Inflammatory macrophage treated with lipopolysaccharide for 4 hours (primary cell): ENCODE measurements around the gene WDR13.
"Not testable (repeated sequence)": the region's sequence is repeated elsewhere in the genome, so short reads cannot be mapped to it uniquely, and the experiment has no call there.

Experiments
- DNase-seq: peaks from one replicate; pipeline ENCODE4 v3.0.0-alpha.2; 2020

Gene WDR13

GRCh38 chrX:48597353-48598264, at the start of gene WDR13:
Gene WDR13, plus strand, starts transcription at chrX:48597492. Its CDS starts 505 bp downstream, at chrX:48597997.
- DNase-seq, result peak; percentile 92

DNA sequence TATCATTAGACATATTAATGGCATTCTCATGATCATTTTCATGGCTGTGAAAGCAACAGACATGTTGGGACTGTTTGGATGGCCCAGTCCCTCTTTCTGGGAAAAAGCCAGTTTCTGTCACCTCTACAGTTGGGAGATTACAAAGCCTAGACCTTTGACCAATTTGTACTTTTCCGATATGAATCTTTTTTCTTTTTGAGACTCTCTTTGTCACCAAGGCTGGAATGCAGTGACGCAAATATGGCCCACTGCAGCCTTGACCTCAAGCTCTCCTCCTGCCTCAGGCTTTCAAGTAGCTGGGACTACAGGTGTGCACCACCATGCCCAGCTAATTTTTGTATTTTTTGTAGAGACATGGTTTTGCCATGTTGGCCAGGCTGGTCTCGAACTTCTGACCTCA, 48.4 kb upstream of the WDR13 start:
- no peak for DNase-seq

DNA sequence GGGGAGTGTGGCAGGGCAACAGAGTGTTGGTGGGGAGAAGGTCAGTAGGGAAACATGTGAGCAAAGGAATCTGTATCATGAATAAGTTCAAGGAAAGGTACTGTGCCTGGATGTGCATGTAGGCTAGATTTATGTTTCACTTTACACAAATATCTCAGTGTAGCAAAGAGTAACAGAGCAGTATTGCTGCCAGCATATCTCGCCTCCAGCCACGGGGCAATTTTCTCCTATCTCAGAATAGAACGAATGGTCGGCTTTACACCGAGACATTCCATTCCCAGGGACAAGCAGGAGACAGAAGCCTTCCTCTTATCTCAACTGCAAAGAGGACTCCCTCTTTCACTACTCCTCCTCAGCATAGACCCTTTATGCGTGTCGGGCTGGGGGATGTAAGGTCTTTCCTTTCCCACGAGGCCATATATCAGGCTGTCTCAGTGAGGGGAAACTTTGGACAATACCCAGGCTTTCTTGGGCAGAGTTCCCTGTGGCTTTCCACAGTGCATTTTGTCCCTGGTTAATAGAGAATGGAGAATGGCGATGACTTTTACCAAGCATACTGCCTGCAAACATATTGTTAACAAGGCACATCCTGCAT, 41.5 kb upstream of the WDR13 start:
- DNase-seq, result not testable (repeated sequence)

- peak; percentile 53 for DNase-seq
Measured at GRCh38 chrX:48558271-48558670, 39.0 kb upstream of the WDR13 start.

- no peak for DNase-seq
Measured at GRCh38 chrX:48559636-48560035, 37.7 kb upstream of the WDR13 start.

DNA sequence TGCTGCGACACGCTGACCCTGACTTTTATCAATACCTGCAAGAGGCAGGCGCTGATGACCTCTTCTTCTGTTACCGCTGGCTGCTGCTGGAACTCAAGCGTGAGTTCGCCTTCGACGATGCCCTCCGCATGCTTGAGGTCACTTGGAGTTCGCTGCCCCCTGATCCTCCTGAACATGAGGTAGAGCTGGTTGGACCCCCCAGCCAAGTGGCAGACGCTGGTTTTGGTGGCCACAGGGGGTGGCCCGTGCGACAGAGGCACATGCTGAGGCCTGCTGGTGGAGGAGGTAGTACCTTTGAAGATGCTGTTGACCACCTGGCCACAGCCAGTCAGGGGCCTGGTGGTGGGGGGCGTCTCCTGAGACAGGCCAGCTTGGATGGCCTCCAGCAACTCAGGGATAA, 37.2 kb upstream of the WDR13 start:
- DNase-seq, result no peak

DNA sequence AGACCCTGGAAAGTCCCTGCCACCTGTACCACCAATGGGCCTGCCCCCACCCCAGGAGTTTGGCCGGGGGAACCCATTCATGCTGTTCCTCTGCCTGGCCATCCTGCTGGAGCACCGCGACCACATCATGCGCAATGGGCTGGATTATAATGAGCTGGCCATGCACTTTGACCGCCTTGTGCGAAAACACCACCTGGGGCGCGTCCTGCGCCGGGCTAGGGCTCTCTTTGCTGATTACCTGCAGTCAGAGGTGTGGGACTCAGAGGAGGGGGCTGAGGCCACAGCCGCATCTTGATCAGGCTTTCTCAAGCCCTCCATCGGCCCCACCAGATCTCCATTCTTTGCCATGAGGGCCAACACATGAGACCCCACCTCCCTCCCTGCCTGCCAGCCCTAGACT, 36.6 kb upstream of the WDR13 start:
- no peak for DNase-seq

- peak; percentile 46 for DNase-seq
Measured at GRCh38 chrX:48569958-48570357, 27.3 kb upstream of the WDR13 start.

DNA sequence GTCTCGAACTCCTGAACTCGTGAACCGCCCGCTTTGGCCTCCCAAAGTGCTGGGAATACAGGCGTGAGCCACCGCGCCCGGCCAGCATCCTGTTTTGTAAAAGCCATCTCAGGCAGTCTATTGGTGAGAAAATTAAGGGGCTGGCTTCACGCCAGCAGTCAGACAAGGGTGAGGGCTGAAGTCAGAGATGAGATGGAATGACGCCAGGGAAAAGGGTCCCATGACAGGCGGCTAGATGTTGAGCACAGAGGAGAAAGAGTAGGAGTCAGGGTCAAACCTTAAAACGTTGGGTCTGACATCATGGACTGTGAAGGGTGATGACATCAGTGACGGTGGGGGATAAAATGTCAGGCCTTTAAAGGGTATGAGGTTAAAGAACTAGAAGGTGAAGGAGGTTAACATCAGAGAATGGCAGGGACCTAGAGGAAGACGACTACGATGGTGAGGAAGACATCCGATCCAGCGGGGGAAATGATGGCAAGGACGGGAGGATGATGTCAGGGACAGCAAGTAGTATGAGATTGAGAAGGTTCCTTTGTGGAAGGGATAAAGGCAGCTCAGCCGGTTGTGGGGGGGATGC, 23.5 kb upstream of the WDR13 start:
- peak; percentile 61 for DNase-seq

- peak; percentile 94 for DNase-seq
Measured at GRCh38 chrX:48574270-48575266, 22.7 kb upstream of the WDR13 start, which contains the start of gene RBM3. Gene RBM3, plus strand, starts transcription at chrX:48574484. Its CDS starts 697 bp downstream, at chrX:48575181.

DNA sequence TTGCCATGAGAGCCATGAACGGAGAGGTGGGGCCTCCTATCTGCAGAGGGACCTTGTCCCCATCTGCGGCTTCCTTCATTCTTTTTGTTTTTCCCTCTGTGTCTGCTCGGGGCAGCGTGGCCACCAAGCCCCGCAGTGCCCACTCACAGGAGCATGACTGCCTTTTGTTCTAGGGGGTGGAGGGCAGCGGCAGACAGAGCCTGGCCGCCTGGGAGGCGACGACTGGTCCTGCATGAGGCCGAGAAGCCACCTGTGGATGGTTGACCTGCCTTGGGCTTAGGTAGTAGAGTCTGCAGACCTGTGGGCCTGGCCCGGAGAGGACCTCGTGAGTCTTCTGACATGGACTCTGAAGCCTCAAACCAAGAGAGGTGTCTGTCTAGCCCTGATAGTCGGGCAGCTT, 21.6 kb upstream of the WDR13 start:
- no peak for DNase-seq

- no peak for DNase-seq
Measured at GRCh38 chrX:48576108-48576507, 21.2 kb upstream of the WDR13 start.

GRCh38 chrX:48578661-48579128, 18.6 kb upstream of the WDR13 start:
- DNase-seq, result no peak

GRCh38 chrX:48579259-48579658, 18.0 kb upstream of the WDR13 start:
- no peak for DNase-seq

DNA sequence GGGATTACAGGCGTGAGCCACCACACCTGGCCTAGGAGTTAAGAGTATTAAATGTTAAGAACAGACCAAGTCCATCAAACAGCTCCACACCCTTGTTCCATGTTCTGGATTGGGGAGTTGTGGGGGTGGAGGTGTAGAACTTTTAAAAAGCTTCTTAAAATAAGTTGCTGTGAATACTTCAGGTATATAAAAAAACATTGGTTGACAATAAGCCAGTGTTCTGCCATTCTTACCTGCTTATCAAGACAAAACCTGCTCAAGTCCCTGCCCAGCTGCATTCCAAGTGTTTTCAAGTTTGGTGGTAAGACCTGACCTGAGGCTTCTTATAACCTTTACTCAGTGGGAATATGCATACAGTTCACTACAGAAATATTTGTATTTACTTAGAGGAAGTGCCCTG, 16.6 kb upstream of the WDR13 start:
- DNase-seq, result no peak

DNA sequence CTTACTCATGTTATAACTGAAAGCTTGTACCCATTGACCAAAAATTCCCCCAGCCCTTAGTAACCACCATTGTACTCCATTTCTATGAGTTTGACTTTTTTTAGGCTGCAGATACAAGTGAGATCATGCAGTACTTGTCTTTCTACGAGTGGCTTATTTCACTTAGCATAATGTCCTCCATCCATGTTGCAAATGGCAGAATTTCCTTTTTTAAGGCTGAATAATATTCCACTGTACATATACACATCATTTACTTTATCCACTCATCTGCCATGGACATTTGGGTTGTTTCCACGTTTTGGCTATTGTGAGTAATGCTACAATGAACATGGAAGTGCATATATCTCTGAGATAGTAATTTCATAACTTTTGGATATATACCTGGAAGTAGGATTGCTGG, 12.6 kb upstream of the WDR13 start:
- no peak for DNase-seq

DNA sequence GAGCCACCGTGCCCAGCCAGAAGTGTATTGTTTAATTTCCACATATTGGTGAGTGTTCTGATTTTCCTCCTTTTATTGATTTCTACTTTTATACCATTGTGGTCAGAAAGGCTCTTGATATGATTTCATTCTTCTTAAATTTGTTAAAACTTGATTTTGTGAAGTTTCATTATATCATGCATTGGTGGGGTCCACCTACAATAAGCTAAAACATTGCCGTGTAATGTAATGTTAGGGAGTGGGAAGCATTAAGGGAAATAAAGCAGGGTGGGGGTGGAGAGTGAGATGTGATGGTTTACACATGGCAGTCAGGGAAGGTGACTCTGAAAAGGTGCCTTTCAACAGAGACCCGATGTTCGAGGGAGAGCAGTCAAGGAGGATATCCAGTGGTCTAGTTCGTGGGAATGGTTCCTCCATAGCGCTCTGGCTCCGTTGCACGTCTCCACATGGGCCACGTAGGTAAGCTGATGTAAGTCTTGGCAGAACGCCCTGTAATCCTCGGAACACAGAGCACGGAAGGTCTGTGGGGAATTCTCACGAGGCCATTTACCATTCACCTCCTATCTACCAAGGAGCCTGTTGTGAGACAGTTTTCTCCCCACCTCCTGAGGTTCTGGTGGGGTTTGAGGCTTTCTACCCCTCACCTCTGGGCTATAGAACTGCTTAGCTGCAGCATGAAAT, 7.7 kb upstream of the WDR13 start:
- no peak for DNase-seq

DNA sequence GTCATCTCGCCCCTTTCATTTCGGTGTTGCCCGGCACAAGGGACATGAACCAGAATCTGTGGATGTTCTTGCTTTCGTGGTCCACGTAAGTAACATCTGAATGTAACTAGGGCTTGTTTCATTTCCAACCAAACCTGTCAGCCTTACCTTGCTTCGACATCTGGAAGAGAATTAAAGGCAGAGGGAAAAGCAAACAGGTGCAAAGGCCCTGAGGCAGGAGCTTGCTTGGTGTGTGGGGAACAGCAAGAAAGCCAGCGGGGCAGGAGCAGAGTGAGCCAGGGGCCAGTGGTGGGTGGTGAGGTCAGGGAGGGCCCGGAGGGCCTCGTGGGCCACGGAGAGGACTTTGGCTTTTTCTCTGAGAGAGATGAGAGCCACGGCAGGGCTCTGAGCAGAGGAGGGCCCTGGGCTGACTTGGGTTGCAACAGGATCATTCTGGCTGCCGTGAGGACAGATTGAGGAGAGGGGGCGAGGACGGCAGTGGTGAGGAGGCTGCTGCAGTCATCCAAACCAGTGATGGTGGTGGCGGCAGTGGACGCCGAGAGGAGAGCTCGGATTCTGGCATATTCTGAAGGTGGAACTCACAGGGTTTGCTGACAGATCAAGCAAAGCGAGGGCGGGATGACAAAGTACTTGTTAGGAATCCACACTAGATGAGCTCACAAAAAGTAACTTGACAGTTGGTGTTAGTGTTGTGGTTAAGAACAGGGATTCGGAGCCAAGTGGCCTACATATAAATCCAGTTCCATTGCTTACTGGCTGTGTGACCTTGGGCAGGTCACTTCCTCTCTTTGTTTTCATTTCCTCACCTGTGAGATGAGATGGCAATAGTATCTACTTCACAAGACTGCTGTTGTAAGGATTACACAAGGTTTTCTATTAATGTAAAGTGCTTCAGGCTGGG, 6.8 kb upstream of the WDR13 start:
- DNase-seq, result no peak

DNA sequence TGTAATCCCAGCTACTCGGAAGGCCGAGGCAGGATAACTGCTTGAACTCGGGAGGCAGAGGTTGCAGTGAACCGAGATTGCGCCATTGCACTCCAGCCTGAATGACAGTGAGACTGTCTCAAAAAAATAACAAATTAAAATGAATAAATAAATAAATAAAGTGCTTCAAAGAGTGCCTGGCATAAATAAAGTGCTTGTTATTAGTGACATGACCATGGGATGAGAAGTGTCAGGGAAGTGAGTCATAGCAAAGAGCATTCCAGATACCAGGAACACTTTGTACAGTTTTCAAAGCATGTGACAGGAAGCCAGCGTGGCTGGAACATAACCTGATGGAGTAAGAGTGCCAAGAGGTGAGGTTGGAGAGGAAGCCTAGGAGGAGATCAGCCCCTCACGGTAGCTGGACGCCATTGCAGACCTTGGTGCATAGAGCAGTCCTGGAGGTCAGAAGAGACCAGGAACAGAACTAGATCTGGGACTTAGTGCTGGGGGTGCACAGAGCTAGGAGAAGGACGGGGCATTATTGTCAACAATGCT, 6.0 kb upstream of the WDR13 start:
- DNase-seq, result no peak

GRCh38 chrX:48592971-48593370, 4.3 kb upstream of the WDR13 start:
- DNase-seq, result no peak

DNA sequence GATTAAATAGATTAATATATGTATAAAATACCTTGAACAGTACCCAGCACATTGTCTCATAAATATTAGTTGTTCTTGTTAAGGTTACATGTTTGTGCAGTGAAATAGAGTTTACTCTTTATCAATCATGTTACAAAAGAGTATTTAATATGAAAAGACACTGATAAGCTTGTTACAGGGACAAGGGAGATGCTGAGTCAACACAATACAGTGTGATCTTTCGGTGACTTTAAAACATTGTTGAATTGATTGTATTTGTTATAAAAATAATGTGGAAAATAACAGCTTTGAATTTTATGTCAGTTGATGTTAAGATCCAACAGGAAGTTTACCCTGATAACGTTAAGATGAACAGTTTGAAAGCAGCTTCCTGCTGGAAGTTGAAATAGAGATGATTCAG, 1.4 kb upstream of the WDR13 start:
- DNase-seq, result no peak
